GM23338 (cell line): ENCODE measurements around the gene C12orf42. TPM values are rescaled to one million over a fixed set of nuclear protein-coding genes. Genes with fewer than 3 reads are reported as not detected.
A peak's percentile ranks its signal among the peaks of the same experiment; 100 is the strongest.

Experiments
- ATAC-seq: fragments of 200-7000 bp; cut with Tn5 transposase; 3 replicates; pipeline ENCODE4 v1.9.1; 2020
- DNase-seq: peaks from one replicate; pipeline ENCODE4 v3.0.0-alpha.2; 2015; ENCODE audit warnings: low spot score
- H2AFZ ChIP-seq: fragments of 200-600 bp; sonication (generic); 2 replicates; pipeline ENCODE4 v1.8.0; 2016; ENCODE audit warnings: antibody characterized with exemption, mild to moderate bottlenecking, moderate library complexity
- H3F3A ChIP-seq: fragments of 200-600 bp; sonication (generic); replicated peaks from 2 replicates; pipeline ENCODE4 v1.8.0; 2017; ENCODE audit warnings: antibody characterized with exemption, mixed run types, low read depth
- H3K27ac ChIP-seq: fragments of 200-600 bp; sonication (generic); 2 replicates; pipeline ENCODE4 v1.6.1; 2016; ENCODE audit warnings: low read depth
- H3K27me3 ChIP-seq: fragments of 200-600 bp; sonication (generic); 2 replicates; pipeline ENCODE4 v1.8.0; 2016; ENCODE audit warnings: mild to moderate bottlenecking, mixed run types, moderate library complexity; ENCODE audit not compliant: insufficient read depth
- H3K36me3 ChIP-seq: fragments of 200-600 bp; sonication (generic); 2 replicates; pipeline ENCODE4 v1.8.0; 2016; ENCODE audit warnings: mild to moderate bottlenecking; ENCODE audit not compliant: insufficient read depth
- H3K4me1 ChIP-seq: fragments of 200-600 bp; sonication (generic); 2 replicates; pipeline ENCODE4 v1.8.0; 2016; ENCODE audit warnings: mild to moderate bottlenecking, moderate library complexity; ENCODE audit not compliant: insufficient read depth
- H3K4me2 ChIP-seq: fragments of 200-600 bp; sonication (generic); 2 replicates; pipeline ENCODE4 v1.7.1; 2017; ENCODE audit warnings: mixed run types
- H3K4me3 ChIP-seq: fragments of 200-600 bp; sonication (generic); 2 replicates; pipeline ENCODE4 v1.6.1; 2016; ENCODE audit warnings: mixed run types
- H3K79me2 ChIP-seq: fragments of 200-600 bp; sonication (generic); replicated peaks from 2 replicates; pipeline ENCODE4 v1.8.0; 2017; ENCODE audit warnings: mild to moderate bottlenecking; ENCODE audit not compliant: insufficient read depth
- H3K9me2 ChIP-seq: fragments of 200-600 bp; sonication (generic); 2 replicates; pipeline ENCODE4 v1.8.0; 2017; ENCODE audit not compliant: insufficient read depth
- H4K20me1 ChIP-seq: fragments of 200-600 bp; sonication (generic); replicated peaks from 2 replicates; pipeline ENCODE4 v1.8.0; 2017; ENCODE audit warnings: mild to moderate bottlenecking; ENCODE audit not compliant: insufficient read depth
- H3K27ac Mint-ChIP-seq: 2 replicates; pipeline ENCODE4 v1.8.0; 2020; ENCODE audit warnings: inconsistent platforms, mild to moderate bottlenecking, moderate library complexity, mixed read lengths
- H3K27me3 Mint-ChIP-seq: 3 replicates; pipeline ENCODE4 v1.8.0; 2022; ENCODE audit warnings: low read depth, mild to moderate bottlenecking, moderate library complexity, mixed read lengths, inconsistent platforms; ENCODE audit not compliant: insufficient read depth, poor library complexity
- H3K36me3 Mint-ChIP-seq: 3 replicates; pipeline ENCODE4 v1.8.0; 2021; ENCODE audit warnings: low read depth, mild to moderate bottlenecking, inconsistent platforms, moderate library complexity, mixed read lengths
- H3K4me1 Mint-ChIP-seq: 3 replicates; pipeline ENCODE4 v1.8.0; 2020; ENCODE audit warnings: mild to moderate bottlenecking, inconsistent platforms, mixed read lengths
- H3K4me3 Mint-ChIP-seq: 3 replicates; pipeline ENCODE4 v1.8.0; 2021; ENCODE audit warnings: moderate library complexity, mild to moderate bottlenecking, inconsistent platforms, mixed read lengths
- H3K9me3 Mint-ChIP-seq: 3 replicates; pipeline ENCODE4 v1.8.0; 2020; ENCODE audit warnings: moderate library complexity, mild to moderate bottlenecking, inconsistent platforms, mixed read lengths
- CREB1 ChIP-seq: fragments of 250-450 bp; sonication (Bioruptor Pico); IDR thresholded peaks from 2 replicates; pipeline ENCODE4 v1.5.0; 2020; ENCODE audit warnings: low read depth, mild to moderate bottlenecking, moderate library complexity
- EZH2 ChIP-seq: fragments of 200-600 bp; sonication (generic); IDR thresholded peaks from one replicate; pipeline ENCODE4 v1.8.0; 2017; ENCODE audit warnings: antibody characterized with exemption, mild to moderate bottlenecking, low read depth; ENCODE audit not compliant: unreplicated experiment
- EZH2phosphoT487 ChIP-seq: fragments of 200-600 bp; sonication (generic); IDR thresholded peaks from one replicate; pipeline ENCODE4 v1.8.1; 2018; ENCODE audit warnings: antibody characterized with exemption; ENCODE audit not compliant: unreplicated experiment
- JUNB ChIP-seq: IDR thresholded peaks from one replicate; pipeline ENCODE4 v1.6.1; 2016; ENCODE audit warnings: antibody characterized with exemption; ENCODE audit not compliant: unreplicated experiment
- NANOG ChIP-seq: IDR thresholded peaks from 2 replicates; pipeline ENCODE4 v1.6.1; 2016; ENCODE audit warnings: antibody characterized with exemption, borderline replicate concordance
- POLR2AphosphoS5 ChIP-seq: IDR thresholded peaks from 2 replicates; pipeline ENCODE4 v1.6.1; 2016; ENCODE audit warnings: antibody characterized with exemption, low read depth
- REST ChIP-seq: IDR thresholded peaks from one replicate; pipeline ENCODE4 v1.6.1; 2018; ENCODE audit warnings: antibody characterized with exemption; ENCODE audit not compliant: unreplicated experiment
- STAT1 ChIP-seq: IDR thresholded peaks from one replicate; pipeline ENCODE4 v1.6.1; 2016; ENCODE audit warnings: antibody characterized with exemption; ENCODE audit not compliant: unreplicated experiment
- ZNF114 ChIP-seq: fragments of 250-450 bp; sonication (Bioruptor Pico); IDR thresholded peaks from 2 replicates; pipeline ENCODE4 v1.5.0; 2020; ENCODE audit warnings: mild to moderate bottlenecking, moderate library complexity
- ZNF331 ChIP-seq: fragments of 250-450 bp; sonication (Bioruptor Pico); IDR thresholded peaks from 2 replicates; pipeline ENCODE4 v1.5.0; 2020; ENCODE audit warnings: low read depth, mild to moderate bottlenecking, moderate library complexity
- polyA plus RNA-seq: library from polyadenylated mRNA; unstranded; fragments of >200 nt; fragmentation: Nextera tagmentation; extraction: Ambion mirVana; gene quantifications from 2 replicates; pipeline ENCODE4 v1.2.1, GENCODE V29; 2016
- total RNA-seq: library from RNA; depleted of rRNA; stranded (reverse); fragments of >200 nt; shearing (Covaris generic); gene quantifications from 2 replicates; pipeline ENCODE4 v1.2.3, GENCODE V29; 2014
- TF ChIP-seq, protein P1 (sequence below): fragments of 250-450 bp; sonication (Bioruptor Pico); IDR thresholded peaks from 2 replicates; pipeline ENCODE4 v1.5.0; 2020; ENCODE audit warnings: mild to moderate bottlenecking, moderate library complexity
- TF ChIP-seq, protein P2 (sequence below): IDR thresholded peaks from 2 replicates; pipeline ENCODE4 v1.6.1; 2016; ENCODE audit warnings: antibody characterized with exemption
- TF ChIP-seq, protein P3 (sequence below), 2 experiments: fragments of 200-600 bp in 1 of 2; sonication (generic) in 1 of 2; conservative IDR thresholded peaks; 2 replicates each; pipeline versions ENCODE4 v1.5.1 to v1.6.1; 2016 to 2017; ENCODE audit warnings: antibody characterized with exemption in 2 of 2, low read depth in 2 of 2, mild to moderate bottlenecking in 2 of 2, moderate library complexity in 1 of 2

C12orf42 gene
- total and polyA plus RNA-seq, 2 experiments from 2014 or later, result 0.45 TPM; not detected in 1

DNA sequence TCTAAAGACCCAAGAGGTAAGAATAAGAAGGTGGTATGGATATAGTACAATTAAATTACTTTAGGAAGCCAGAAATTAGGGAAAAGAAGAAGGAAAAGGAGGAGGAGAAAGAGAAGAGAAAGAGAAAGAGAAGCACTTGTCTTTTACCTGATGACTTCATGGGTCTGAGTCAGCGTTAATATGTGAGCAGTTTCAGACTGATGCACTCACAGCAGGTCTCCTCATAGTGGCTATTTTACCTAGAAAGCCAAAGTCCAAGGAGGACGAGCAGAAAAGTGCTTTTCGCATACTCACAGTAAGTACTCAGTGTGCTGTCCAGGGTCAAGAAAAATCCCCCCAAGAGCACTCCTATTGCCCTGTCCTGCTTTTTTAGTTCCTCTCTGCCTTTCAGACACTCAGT, 222.1 kb downstream of the C12orf42 start:
- Histone ChIP-seq H3K9me2 (no peaks in the 10 kb centered on the region), H3K27ac (no peak overlapping the region), H3K36me3 (no peaks in the 10 kb centered on the region), H4K20me1 (no peaks in the 10 kb centered on the region), H3K4me2 (no peak overlapping the region), H3K4me3 (no peak overlapping the region), H3K79me2 (no peaks in the 10 kb centered on the region), H3K27me3 (no peaks in the 10 kb centered on the region), H3K4me1 (no peaks in the 10 kb centered on the region), H3F3A (no peaks in the 10 kb centered on the region), H2AFZ (peak overlapping the region; percentile 47; the same call in 1 of the 2 replicates)
- Mint-ChIP-seq H3K4me1 (no peaks in the 10 kb centered on the region; the same call in 2 of the 3 replicates), H3K27me3 (no peaks in the 10 kb centered on the region), H3K27ac (no peak overlapping the region), H3K4me3 (no peak overlapping the region), H3K36me3 (no peaks in the 10 kb centered on the region), H3K9me3 (no peaks in the 10 kb centered on the region)
- no peak for ATAC-seq
- no peak for TF ChIP-seq STAT1
- no peak for TF ChIP-seq ZNF331 (CRISPR knock-in tag)
- TF ChIP-seq, protein P1, sequence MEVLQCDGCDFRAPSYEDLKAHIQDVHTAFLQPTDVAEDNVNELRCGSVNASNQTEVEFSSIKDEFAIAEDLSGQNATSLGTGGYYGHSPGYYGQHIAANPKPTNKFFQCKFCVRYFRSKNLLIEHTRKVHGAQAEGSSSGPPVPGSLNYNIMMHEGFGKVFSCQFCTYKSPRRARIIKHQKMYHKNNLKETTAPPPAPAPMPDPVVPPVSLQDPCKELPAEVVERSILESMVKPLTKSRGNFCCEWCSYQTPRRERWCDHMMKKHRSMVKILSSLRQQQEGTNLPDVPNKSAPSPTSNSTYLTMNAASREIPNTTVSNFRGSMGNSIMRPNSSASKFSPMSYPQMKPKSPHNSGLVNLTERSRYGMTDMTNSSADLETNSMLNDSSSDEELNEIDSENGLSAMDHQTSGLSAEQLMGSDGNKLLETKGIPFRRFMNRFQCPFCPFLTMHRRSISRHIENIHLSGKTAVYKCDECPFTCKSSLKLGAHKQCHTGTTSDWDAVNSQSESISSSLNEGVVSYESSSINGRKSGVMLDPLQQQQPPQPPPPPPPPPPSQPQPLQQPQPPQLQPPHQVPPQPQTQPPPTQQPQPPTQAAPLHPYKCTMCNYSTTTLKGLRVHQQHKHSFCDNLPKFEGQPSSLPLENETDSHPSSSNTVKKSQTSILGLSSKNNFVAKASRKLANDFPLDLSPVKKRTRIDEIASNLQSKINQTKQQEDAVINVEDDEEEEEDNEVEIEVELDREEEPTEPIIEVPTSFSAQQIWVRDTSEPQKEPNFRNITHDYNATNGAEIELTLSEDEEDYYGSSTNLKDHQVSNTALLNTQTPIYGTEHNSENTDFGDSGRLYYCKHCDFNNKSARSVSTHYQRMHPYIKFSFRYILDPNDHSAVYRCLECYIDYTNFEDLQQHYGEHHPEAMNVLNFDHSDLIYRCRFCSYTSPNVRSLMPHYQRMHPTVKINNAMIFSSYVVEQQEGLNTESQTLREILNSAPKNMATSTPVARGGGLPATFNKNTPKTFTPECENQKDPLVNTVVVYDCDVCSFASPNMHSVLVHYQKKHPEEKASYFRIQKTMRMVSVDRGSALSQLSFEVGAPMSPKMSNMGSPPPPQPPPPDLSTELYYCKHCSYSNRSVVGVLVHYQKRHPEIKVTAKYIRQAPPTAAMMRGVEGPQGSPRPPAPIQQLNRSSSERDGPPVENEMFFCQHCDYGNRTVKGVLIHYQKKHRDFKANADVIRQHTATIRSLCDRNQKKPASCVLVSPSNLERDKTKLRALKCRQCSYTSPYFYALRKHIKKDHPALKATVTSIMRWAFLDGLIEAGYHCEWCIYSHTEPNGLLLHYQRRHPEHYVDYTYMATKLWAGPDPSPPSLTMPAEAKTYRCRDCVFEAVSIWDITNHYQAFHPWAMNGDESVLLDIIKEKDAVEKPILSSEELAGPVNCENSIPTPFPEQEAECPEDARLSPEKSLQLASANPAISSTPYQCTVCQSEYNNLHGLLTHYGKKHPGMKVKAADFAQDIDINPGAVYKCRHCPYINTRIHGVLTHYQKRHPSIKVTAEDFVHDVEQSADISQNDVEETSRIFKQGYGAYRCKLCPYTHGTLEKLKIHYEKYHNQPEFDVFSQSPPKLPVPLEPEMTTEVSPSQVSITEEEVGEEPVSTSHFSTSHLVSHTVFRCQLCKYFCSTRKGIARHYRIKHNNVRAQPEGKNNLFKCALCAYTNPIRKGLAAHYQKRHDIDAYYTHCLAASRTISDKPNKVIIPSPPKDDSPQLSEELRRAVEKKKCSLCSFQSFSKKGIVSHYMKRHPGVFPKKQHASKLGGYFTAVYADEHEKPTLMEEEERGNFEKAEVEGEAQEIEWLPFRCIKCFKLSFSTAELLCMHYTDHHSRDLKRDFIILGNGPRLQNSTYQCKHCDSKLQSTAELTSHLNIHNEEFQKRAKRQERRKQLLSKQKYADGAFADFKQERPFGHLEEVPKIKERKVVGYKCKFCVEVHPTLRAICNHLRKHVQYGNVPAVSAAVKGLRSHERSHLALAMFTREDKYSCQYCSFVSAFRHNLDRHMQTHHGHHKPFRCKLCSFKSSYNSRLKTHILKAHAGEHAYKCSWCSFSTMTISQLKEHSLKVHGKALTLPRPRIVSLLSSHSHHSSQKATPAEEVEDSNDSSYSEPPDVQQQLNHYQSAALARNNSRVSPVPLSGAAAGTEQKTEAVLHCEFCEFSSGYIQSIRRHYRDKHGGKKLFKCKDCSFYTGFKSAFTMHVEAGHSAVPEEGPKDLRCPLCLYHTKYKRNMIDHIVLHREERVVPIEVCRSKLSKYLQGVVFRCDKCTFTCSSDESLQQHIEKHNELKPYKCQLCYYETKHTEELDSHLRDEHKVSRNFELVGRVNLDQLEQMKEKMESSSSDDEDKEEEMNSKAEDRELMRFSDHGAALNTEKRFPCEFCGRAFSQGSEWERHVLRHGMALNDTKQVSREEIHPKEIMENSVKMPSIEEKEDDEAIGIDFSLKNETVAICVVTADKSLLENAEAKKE, result no peak
- no peak for TF ChIP-seq ZNF114 (CRISPR knock-in tag)
- no peak for TF ChIP-seq EZH2phosphoT487
- TF ChIP-seq, protein P2, sequence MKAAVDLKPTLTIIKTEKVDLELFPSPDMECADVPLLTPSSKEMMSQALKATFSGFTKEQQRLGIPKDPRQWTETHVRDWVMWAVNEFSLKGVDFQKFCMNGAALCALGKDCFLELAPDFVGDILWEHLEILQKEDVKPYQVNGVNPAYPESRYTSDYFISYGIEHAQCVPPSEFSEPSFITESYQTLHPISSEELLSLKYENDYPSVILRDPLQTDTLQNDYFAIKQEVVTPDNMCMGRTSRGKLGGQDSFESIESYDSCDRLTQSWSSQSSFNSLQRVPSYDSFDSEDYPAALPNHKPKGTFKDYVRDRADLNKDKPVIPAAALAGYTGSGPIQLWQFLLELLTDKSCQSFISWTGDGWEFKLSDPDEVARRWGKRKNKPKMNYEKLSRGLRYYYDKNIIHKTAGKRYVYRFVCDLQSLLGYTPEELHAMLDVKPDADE, result no peak
- no peak for TF ChIP-seq EZH2
- TF ChIP-seq NANOG, result no peak
- TF ChIP-seq POLR2AphosphoS5, result no peak
- no peak for TF ChIP-seq JUNB
- TF ChIP-seq, protein P3, sequence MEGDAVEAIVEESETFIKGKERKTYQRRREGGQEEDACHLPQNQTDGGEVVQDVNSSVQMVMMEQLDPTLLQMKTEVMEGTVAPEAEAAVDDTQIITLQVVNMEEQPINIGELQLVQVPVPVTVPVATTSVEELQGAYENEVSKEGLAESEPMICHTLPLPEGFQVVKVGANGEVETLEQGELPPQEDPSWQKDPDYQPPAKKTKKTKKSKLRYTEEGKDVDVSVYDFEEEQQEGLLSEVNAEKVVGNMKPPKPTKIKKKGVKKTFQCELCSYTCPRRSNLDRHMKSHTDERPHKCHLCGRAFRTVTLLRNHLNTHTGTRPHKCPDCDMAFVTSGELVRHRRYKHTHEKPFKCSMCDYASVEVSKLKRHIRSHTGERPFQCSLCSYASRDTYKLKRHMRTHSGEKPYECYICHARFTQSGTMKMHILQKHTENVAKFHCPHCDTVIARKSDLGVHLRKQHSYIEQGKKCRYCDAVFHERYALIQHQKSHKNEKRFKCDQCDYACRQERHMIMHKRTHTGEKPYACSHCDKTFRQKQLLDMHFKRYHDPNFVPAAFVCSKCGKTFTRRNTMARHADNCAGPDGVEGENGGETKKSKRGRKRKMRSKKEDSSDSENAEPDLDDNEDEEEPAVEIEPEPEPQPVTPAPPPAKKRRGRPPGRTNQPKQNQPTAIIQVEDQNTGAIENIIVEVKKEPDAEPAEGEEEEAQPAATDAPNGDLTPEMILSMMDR (conservative IDR thresholded peaks at IDR 0.05; ENCODE audit: low read depth in 2 of 2), result no peak
- no peak for TF ChIP-seq CREB1
- no peak for TF ChIP-seq REST
- DNase-seq, result no peak
